ENCODE measurements around the gene CD44.

- TF ChIP-seq CTCF (IDR thresholded peaks at IDR 0.05): no peak
- no peak for TF ChIP-seq POLR2A (IDR thresholded peaks at IDR 0.05)
- TF ChIP-seq POLR2AphosphoS5 (IDR thresholded peaks at IDR 0.05): no peak
Observed at GRCh38 chr11:35165030-35165422, 26.1 kb downstream of the CD44 start.
